ENCODE results near the gene ABCA4. TPM values are rescaled to one million over a fixed set of nuclear protein-coding genes. Genes with fewer than 3 reads are reported as not detected.

Gene ABCA4
- total and polyA plus RNA-seq, 2 of the 8 experiments (the other 6 are each of a cell fraction or from before 2014, with no cell fraction given) = 0.06 TPM; not detected in 1

DNA sequence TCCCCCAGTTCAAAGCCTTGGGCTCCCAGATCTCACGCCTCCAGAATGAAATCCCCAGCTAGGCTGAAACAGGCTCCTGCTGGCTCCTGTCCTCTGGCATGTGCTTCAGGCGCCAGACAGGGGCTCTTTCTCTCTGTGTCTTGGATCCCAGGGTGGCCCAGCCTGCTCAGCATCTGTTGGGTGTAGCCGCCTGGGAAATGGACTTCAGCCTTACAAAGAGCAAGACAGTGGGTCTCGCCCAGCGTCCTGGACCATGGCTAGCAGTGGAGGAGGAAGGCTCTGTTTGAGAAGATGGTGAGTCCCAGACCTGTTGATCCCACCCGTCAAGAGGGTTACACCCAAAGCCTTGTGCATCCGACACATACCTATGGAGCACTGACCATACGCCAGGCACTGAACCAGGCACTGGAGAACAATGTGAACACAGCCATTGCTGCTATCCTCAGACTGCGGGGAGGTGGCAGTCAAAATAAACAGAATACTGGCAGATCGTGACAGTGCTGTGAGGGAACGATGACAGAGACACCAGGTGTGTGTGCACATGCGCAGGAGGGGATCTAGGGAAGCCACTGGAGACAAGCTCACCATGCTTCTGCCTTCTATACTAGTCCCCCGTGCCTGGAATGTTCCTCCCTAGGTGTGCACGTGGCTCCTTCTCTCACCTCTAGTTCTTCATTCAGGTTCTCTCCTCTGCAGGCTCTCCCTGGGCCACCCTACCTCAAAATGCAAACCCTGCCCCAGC is 118.7 kb downstream of the ABCA4 start:
- ChIA-PET POLR2A (ENCODE audit: partially characterized antibody) (no interaction called here), CTCF (ENCODE audit: partially characterized antibody) (interaction anchor here (1.1 to 1.6 kb wide), 4 partner anchors 11 to 44 kb away, joined by 3 to 9 read pairs (median 4); no protein-coding TSS in a partner anchor)
- Histone ChIP-seq H2BK5ac (ENCODE audit: low read depth, low read length) (no peak overlapping the region), H3K79me2 (ENCODE audit: control insufficient read depth in 1 of 2, insufficient read depth in 2 of 2, low read length in 2 of 2) (no peaks in the 10 kb centered on the region), H4K8ac (ENCODE audit: extremely low read depth, insufficient read depth, low read length) (no peak overlapping the region), H3K9ac (replicated peaks in 1 of 4; ENCODE audit: extremely low read depth in 1 of 4, low read depth in 3 of 4, low read length in 3 of 4) (no peak overlapping the region), H2AK5ac (ENCODE audit: low read depth, low read length) (no peak overlapping the region), H2BK12ac (ENCODE audit: low read depth, low read length) (no peak overlapping the region), H3K4me1 (replicated peaks in 1 of 4; ENCODE audit: control insufficient read depth in 3 of 4, insufficient read depth in 4 of 4, low read length in 3 of 4) (no peaks in the 10 kb centered on the region), H2BK20ac (ENCODE audit: low read length) (no peak overlapping the region), H4K20me1 (replicated peaks in 1 of 2; ENCODE audit: control insufficient read depth in 1 of 2, insufficient read depth in 2 of 2, low read length in 2 of 2) (no peaks in the 10 kb centered on the region), H3K18ac (ENCODE audit: extremely low read depth, low read length) (no peak overlapping the region), H3K27ac (ENCODE audit: low read depth, low read length) (no peak overlapping the region), H3K23me2 (ENCODE audit: low read depth, low read length) (no peaks in the 10 kb centered on the region), H3K27me3 (replicated peaks in 1 of 4; ENCODE audit: control insufficient read depth in 3 of 4, extremely low read depth in 1 of 4, insufficient read depth in 3 of 4, low read length in 3 of 4) (no peaks in the 10 kb centered on the region), H3K79me1 (ENCODE audit: low read depth, low read length) (no peaks in the 10 kb centered on the region), H3K56ac (replicated peaks; ENCODE audit: insufficient read length, low read depth, low read length) (no peak overlapping the region), H3K4ac (replicated peaks; ENCODE audit: insufficient read length, low read depth, low read length) (no peak overlapping the region), H3K4me3 (ENCODE audit: extremely low read depth in 1 of 4, insufficient read depth in 2 of 4, low read depth in 3 of 4, low read length in 4 of 4) (no peak overlapping the region), H3K4me2 (ENCODE audit: insufficient read depth in 1 of 2, low read depth in 2 of 2, low read length in 2 of 2) (no peak overlapping the region), H2AFZ (ENCODE audit: low read length) (no peak overlapping the region; the same call in 1 of the 2 replicates), H3K23ac (ENCODE audit: insufficient read length) (no peak overlapping the region), H3K9me3 (ENCODE audit: insufficient read depth in 2 of 2, low read depth in 1 of 2, low read length in 1 of 2) (no peaks in the 10 kb centered on the region), H2BK15ac (ENCODE audit: low read length) (no peak overlapping the region), H2BK120ac (replicated peaks; ENCODE audit: low read depth, low read length) (no peak overlapping the region), H4K91ac (replicated peaks; ENCODE audit: insufficient read length, low read length) (no peak overlapping the region), H4K5ac (ENCODE audit: insufficient read length, low read depth, low read length) (no peak overlapping the region), H3K36me3 (ENCODE audit: control insufficient read depth in 2 of 4, insufficient read depth in 4 of 4, low read length in 3 of 4) (no peaks in the 10 kb centered on the region), H3K14ac (ENCODE audit: insufficient read length) (no peak overlapping the region)
- FAIRE-seq = no peak
- no peak for DNase-seq (ENCODE audit: low read depth in 1 of 2, low spot score in 2 of 2)
- WGBS, 2 experiments (ENCODE audit: extremely low coverage in 1 of 2, insufficient coverage in 1 of 2, insufficient read length in 1 of 2, insufficient replicate concordance in 2 of 2, low coverage in 1 of 2, low lambda C conversion rate in 2 of 2, missing lambda C conversion rate in 1 of 2) = 94% methylated on average over 14 of the region's 14 CpGs; no CpG with 5 or more reads in 1 of the 2 experiments
- TF ChIP-seq CTBP2 (IDR thresholded peaks at IDR 0.05; ENCODE audit: borderline replicate concordance, insufficient read depth, insufficient read length, low read length) (no peak), EZH2 (IDR thresholded peaks at IDR 0.05; ENCODE audit: low read depth, low read length, severe bottlenecking) (no peak), EP300 (IDR thresholded peaks at IDR 0.05; ENCODE audit: borderline replicate concordance in 1 of 2, low read depth in 2 of 2, low read length in 2 of 2) (no peak), SRF (IDR thresholded peaks at IDR 0.05; ENCODE audit: low read depth, low read length) (no peak), GTF2F1 (IDR thresholded peaks at IDR 0.05; ENCODE audit: borderline replicate concordance, low read depth, low read length) (no peak), NRF1 (IDR thresholded peaks at IDR 0.05; ENCODE audit: low read depth, low read length) (no peak), BACH1 (IDR thresholded peaks at IDR 0.05; ENCODE audit: low read length) (no peak), EGR1 (IDR thresholded peaks at IDR 0.05; ENCODE audit: borderline replicate concordance, low read depth, low read length) (no peak), RFX5 (IDR thresholded peaks at IDR 0.05; ENCODE audit: borderline replicate concordance, low read depth, low read length) (no peak)
- TF ChIP-seq, protein P1, sequence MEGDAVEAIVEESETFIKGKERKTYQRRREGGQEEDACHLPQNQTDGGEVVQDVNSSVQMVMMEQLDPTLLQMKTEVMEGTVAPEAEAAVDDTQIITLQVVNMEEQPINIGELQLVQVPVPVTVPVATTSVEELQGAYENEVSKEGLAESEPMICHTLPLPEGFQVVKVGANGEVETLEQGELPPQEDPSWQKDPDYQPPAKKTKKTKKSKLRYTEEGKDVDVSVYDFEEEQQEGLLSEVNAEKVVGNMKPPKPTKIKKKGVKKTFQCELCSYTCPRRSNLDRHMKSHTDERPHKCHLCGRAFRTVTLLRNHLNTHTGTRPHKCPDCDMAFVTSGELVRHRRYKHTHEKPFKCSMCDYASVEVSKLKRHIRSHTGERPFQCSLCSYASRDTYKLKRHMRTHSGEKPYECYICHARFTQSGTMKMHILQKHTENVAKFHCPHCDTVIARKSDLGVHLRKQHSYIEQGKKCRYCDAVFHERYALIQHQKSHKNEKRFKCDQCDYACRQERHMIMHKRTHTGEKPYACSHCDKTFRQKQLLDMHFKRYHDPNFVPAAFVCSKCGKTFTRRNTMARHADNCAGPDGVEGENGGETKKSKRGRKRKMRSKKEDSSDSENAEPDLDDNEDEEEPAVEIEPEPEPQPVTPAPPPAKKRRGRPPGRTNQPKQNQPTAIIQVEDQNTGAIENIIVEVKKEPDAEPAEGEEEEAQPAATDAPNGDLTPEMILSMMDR (IDR thresholded peaks at IDR 0.05; ENCODE audit: control extremely low read depth in 1 of 3, insufficient read depth in 1 of 3, low read depth in 1 of 3, low read length in 3 of 3) = no peak
